Ishikawa (cell line): ENCODE results near the gene ASRGL1.

ENCODE experiments used
- CEBPB ChIP-seq: IDR thresholded peaks from 2 replicates; pipeline ENCODE4 v1.6.1; 2012
- CREB1 ChIP-seq: IDR thresholded peaks from 2 replicates; pipeline ENCODE4 v1.6.1; 2012; ENCODE audit warnings: low read depth
- EGR1 ChIP-seq: IDR thresholded peaks from 2 replicates; pipeline ENCODE4 v1.6.1; 2012
- EP300 ChIP-seq: IDR thresholded peaks from 2 replicates; pipeline ENCODE4 v1.6.1; 2012; ENCODE audit warnings: borderline replicate concordance
- FOXM1 ChIP-seq: IDR thresholded peaks from 2 replicates; pipeline ENCODE4 v1.6.1; 2012; ENCODE audit warnings: low read depth, borderline replicate concordance
- NFIC ChIP-seq: IDR thresholded peaks from 2 replicates; pipeline ENCODE4 v1.6.1; 2012
- RAD21 ChIP-seq: IDR thresholded peaks from 2 replicates; pipeline ENCODE4 v1.6.1; 2012; ENCODE audit warnings: low read depth
- REST ChIP-seq: IDR thresholded peaks from 2 replicates; pipeline ENCODE4 v1.6.1; 2012; ENCODE audit warnings: low read depth, mild to moderate bottlenecking
- TAF1 ChIP-seq: IDR thresholded peaks from 2 replicates; pipeline ENCODE4 v1.6.1; 2012; ENCODE audit warnings: low read depth, mild to moderate bottlenecking
- TCF12 ChIP-seq: IDR thresholded peaks from 2 replicates; pipeline ENCODE4 v1.6.1; 2012; ENCODE audit warnings: low read depth
- TEAD4 ChIP-seq: IDR thresholded peaks from 2 replicates; pipeline ENCODE4 v1.6.1; 2012
- YY1 ChIP-seq: IDR thresholded peaks from 2 replicates; pipeline ENCODE4 v1.6.1; 2012; ENCODE audit warnings: low read depth
- ZBTB7A ChIP-seq: IDR thresholded peaks from 2 replicates; pipeline ENCODE4 v1.6.1; 2012; ENCODE audit warnings: low read depth
- TF ChIP-seq, protein P1 (sequence below): IDR thresholded peaks from 2 replicates; pipeline ENCODE4 v1.6.1; 2012
- TF ChIP-seq, protein P2 (sequence below): IDR thresholded peaks from 2 replicates; pipeline ENCODE4 v1.6.1; 2012

The ASRGL1 gene

DNA sequence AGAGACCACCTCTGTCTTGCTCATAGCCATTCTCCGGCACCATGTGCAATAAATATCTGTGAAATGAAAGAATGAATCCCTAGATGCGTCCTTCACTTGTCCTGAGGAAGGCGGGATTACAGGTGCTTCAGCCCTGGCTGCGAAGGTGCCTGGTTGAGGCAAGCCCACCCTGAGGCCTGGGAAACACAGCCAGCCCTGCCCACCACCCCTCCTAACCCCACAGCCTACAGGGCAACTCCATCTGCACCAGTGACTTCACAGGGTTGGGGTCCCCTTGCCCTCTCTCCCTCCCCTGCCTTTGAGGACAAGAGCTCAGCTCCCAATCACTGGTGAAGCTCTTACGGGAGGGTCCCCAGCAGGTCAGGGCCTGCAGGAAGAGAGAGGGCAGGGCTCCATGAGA is 64.1 kb downstream of the ASRGL1 start:
- no peak for TF ChIP-seq RAD21
- no peak for TF ChIP-seq EP300
- TF ChIP-seq CEBPB: no peak
- no peak for TF ChIP-seq FOXM1
- no peak for TF ChIP-seq REST
- TF ChIP-seq ZBTB7A: no peak
- TF ChIP-seq, protein P1, sequence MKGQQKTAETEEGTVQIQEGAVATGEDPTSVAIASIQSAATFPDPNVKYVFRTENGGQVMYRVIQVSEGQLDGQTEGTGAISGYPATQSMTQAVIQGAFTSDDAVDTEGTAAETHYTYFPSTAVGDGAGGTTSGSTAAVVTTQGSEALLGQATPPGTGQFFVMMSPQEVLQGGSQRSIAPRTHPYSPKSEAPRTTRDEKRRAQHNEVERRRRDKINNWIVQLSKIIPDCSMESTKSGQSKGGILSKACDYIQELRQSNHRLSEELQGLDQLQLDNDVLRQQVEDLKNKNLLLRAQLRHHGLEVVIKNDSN: no peak
- no peak for TF ChIP-seq YY1

DNA sequence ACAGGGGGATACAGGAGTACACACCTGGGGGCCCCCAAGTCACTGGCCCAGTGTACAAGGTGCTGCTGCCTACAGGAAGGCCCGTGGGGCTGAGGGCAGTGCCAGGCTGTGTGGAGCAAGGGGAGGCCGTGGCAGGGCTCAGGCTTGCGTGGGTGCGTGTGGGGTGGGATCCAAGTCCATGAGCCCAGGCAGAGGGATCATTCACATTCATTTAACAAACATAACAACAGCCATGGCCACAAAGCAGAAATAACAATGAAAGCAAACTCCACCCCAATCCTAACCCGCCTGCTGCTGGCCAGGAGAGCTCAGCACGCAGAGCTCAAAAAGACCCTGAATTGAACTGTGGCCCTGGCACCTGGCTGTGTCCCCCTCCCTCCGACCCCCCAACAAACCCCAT is 64.6 kb downstream of the ASRGL1 start:
- TF ChIP-seq ZBTB7A: no peak
- no peak for TF ChIP-seq REST
- no peak for TF ChIP-seq YY1
- TF ChIP-seq, protein P2, sequence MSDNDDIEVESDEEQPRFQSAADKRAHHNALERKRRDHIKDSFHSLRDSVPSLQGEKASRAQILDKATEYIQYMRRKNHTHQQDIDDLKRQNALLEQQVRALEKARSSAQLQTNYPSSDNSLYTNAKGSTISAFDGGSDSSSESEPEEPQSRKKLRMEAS: no peak

GRCh38 chr11:62402226-62402959 is 65.1 kb downstream of the ASRGL1 start:
- TF ChIP-seq RAD21 (no peak), FOXM1 (no peak), YY1 (no peak), TAF1 (no peak), CREB1 (no peak), ZBTB7A (no peak), TCF12 (no peak), CEBPB (no peak), TEAD4 (no peak), REST (no peak), EP300 (no peak), EGR1 (no peak), NFIC (no peak)
- TF ChIP-seq, protein P1: no peak
- TF ChIP-seq, protein P2: no peak

GRCh38 chr11:62402960-62403730 is 65.9 kb downstream of the ASRGL1 start:
- TF ChIP-seq, protein P1: no peak
- TF ChIP-seq CREB1: no peak
- TF ChIP-seq CEBPB: no peak
- TF ChIP-seq TCF12: no peak
- TF ChIP-seq FOXM1: no peak
- TF ChIP-seq TEAD4: no peak
